WTC11 (cell line): Measurements from ENCODE around the gene ACER1. TPM values are rescaled to one million over a fixed set of nuclear protein-coding genes. Genes with fewer than 3 reads are reported as not detected.

ENCODE experiments used
- ATAC-seq: fragments of 200-7000 bp; cut with Tn5 transposase; 2 replicates; pipeline ENCODE4 v1.10.0; 2021; ENCODE audit warnings: mild to moderate bottlenecking, moderate library complexity
- CTCF ChIA-PET: fragments of 300-600 bp; sonication (Branson Sonifier 250); formaldehyde crosslinking; loops from one replicate; lab custom pipeline; 2021; ENCODE audit warnings: antibody characterized with exemption; lab: Charles Lee
- POLR2A ChIA-PET: fragments of 350-600 bp; sonication (Branson Sonifier 250); formaldehyde crosslinking; loops from one replicate; lab custom pipeline; 2021; ENCODE audit warnings: antibody characterized with exemption; lab: Charles Lee
- DNase-seq: peaks from one replicate; pipeline ENCODE4 v3.0.0; 2021; ENCODE audit warnings: low spot score
- H3K27ac Mint-ChIP-seq: 2 replicates; pipeline ENCODE4 v1.8.0; 2021; ENCODE audit warnings: mixed read lengths
- H3K27me3 Mint-ChIP-seq: 2 replicates; pipeline ENCODE4 v1.8.0; 2021; ENCODE audit warnings: low read depth, mild to moderate bottlenecking, moderate library complexity, mixed read lengths
- H3K36me3 Mint-ChIP-seq: 2 replicates; pipeline ENCODE4 v1.8.0; 2021; ENCODE audit warnings: mixed read lengths
- H3K4me1 Mint-ChIP-seq: 2 replicates; pipeline ENCODE4 v1.8.0; 2022; ENCODE audit warnings: mixed read lengths
- H3K4me3 Mint-ChIP-seq: 2 replicates; pipeline ENCODE4 v1.8.0; 2021; ENCODE audit warnings: mild to moderate bottlenecking, moderate library complexity, mixed read lengths
- H3K9me3 Mint-ChIP-seq: 2 replicates; pipeline ENCODE4 v1.8.0; 2021; ENCODE audit warnings: mixed read lengths
- GTF2I ChIP-seq: fragments of 250-450 bp; sonication (Bioruptor Pico); conservative IDR thresholded peaks from 2 replicates; pipeline ENCODE4 v1.4.0; 2021; ENCODE audit warnings: mild to moderate bottlenecking
- JAZF1 ChIP-seq: fragments of 250-450 bp; sonication (Bioruptor Pico); IDR thresholded peaks from 2 replicates; pipeline ENCODE4 v1.9.0; 2021; ENCODE audit warnings: moderate library complexity, mild to moderate bottlenecking, inconsistent platforms
- NFYB ChIP-seq: sonication (generic); formaldehyde crosslinking; conservative IDR thresholded peaks from 2 replicates; pipeline ENCODE4 v1.8.0; 2022; ENCODE audit warnings: low read depth, missing genetic modification reagents
- NR2C2 ChIP-seq: sonication (generic); formaldehyde crosslinking; IDR thresholded peaks from 2 replicates; pipeline ENCODE4 v1.8.0; 2022; ENCODE audit warnings: mild to moderate bottlenecking, missing genetic modification reagents
- NR3C1 ChIP-seq: sonication (generic); formaldehyde crosslinking; conservative IDR thresholded peaks from 2 replicates; pipeline ENCODE4 v1.8.1; 2023; ENCODE audit warnings: low read depth, mild to moderate bottlenecking, missing genetic modification reagents
- SMAD4 ChIP-seq: sonication (generic); formaldehyde crosslinking; IDR thresholded peaks from 2 replicates; pipeline ENCODE4 v1.8.0; 2022; ENCODE audit warnings: mild to moderate bottlenecking, missing genetic modification reagents
- SP1 ChIP-seq: sonication (generic); formaldehyde crosslinking; conservative IDR thresholded peaks from 2 replicates; pipeline ENCODE4 v1.8.1; 2022; ENCODE audit warnings: missing genetic modification reagents
- TEAD4 ChIP-seq: sonication (generic); formaldehyde crosslinking; IDR thresholded peaks from 2 replicates; pipeline ENCODE4 v1.8.0; 2022; ENCODE audit warnings: mild to moderate bottlenecking, missing genetic modification reagents
- ZNF219 ChIP-seq: sonication (generic); formaldehyde crosslinking; IDR thresholded peaks from 2 replicates; pipeline ENCODE4 v1.8.0; 2023; ENCODE audit warnings: missing genetic modification reagents, mild to moderate bottlenecking, borderline replicate concordance
- ZNF232 ChIP-seq: sonication (generic); formaldehyde crosslinking; IDR thresholded peaks from 2 replicates; pipeline ENCODE4 v1.8.0; 2022; ENCODE audit warnings: mild to moderate bottlenecking, missing genetic modification reagents
- ZNF396 ChIP-seq: fragments of 250-450 bp; sonication (Bioruptor Pico); IDR thresholded peaks from 2 replicates; pipeline ENCODE4 v1.8.0; 2021; ENCODE audit warnings: mild to moderate bottlenecking, moderate library complexity, borderline replicate concordance
- ZNF671 ChIP-seq: fragments of 250-450 bp; sonication (Bioruptor Pico); IDR thresholded peaks from 2 replicates; pipeline ENCODE4 v1.8.0; 2021; ENCODE audit warnings: mild to moderate bottlenecking
- total RNA-seq: library from RNA; stranded (reverse); gene quantifications from 3 replicates; pipeline ENCODE4 v1.2.3, GENCODE V29; 2021
- TF ChIP-seq, protein P1 (sequence below): fragments of 250-450 bp; sonication (Bioruptor Pico); IDR thresholded peaks from 2 replicates; pipeline ENCODE4 v1.9.0; 2021; ENCODE audit warnings: mild to moderate bottlenecking, borderline replicate concordance
- TF ChIP-seq, protein P2 (sequence below): sonication (generic); formaldehyde crosslinking; IDR thresholded peaks from 2 replicates; pipeline ENCODE4 v1.8.1; 2022; ENCODE audit warnings: missing genetic modification reagents, borderline replicate concordance
- TF ChIP-seq, protein P3 (sequence below): sonication (generic); formaldehyde crosslinking; IDR thresholded peaks from 2 replicates; pipeline ENCODE4 v1.8.1; 2023; ENCODE audit warnings: mild to moderate bottlenecking, moderate library complexity, missing genetic modification reagents
- TF ChIP-seq, protein P4 (sequence below): sonication (generic); formaldehyde crosslinking; IDR thresholded peaks from 2 replicates; pipeline ENCODE4 v1.8.1; 2023; ENCODE audit warnings: mild to moderate bottlenecking, missing genetic modification reagents, moderate library complexity
- TF ChIP-seq, protein P5 (sequence below): sonication (generic); formaldehyde crosslinking; IDR thresholded peaks from 2 replicates; pipeline ENCODE4 v1.8.1; 2022; ENCODE audit warnings: low read depth, missing genetic modification reagents, borderline replicate concordance
- TF ChIP-seq, protein P6 (sequence below): sonication (generic); formaldehyde crosslinking; IDR thresholded peaks from 2 replicates; pipeline ENCODE4 v1.8.1; 2022; ENCODE audit warnings: low read depth, mild to moderate bottlenecking, moderate library complexity, missing genetic modification reagents, borderline replicate concordance
- TF ChIP-seq, protein P7 (sequence below): sonication (generic); formaldehyde crosslinking; IDR thresholded peaks from 2 replicates; pipeline ENCODE4 v1.8.1; 2022; ENCODE audit warnings: mild to moderate bottlenecking, missing genetic modification reagents, moderate library complexity, borderline replicate concordance
- TF ChIP-seq, protein P8 (sequence below): sonication (generic); formaldehyde crosslinking; IDR thresholded peaks from 2 replicates; pipeline ENCODE4 v1.8.1; 2022; ENCODE audit warnings: mild to moderate bottlenecking, moderate library complexity, missing genetic modification reagents
- TF ChIP-seq, protein P9 (sequence below): sonication (generic); formaldehyde crosslinking; IDR thresholded peaks from 2 replicates; pipeline ENCODE4 v1.8.0; 2023; ENCODE audit warnings: missing genetic modification reagents

ACER1 gene
- total RNA-seq, 1 experiment from 2014 or later = not detected

DNA sequence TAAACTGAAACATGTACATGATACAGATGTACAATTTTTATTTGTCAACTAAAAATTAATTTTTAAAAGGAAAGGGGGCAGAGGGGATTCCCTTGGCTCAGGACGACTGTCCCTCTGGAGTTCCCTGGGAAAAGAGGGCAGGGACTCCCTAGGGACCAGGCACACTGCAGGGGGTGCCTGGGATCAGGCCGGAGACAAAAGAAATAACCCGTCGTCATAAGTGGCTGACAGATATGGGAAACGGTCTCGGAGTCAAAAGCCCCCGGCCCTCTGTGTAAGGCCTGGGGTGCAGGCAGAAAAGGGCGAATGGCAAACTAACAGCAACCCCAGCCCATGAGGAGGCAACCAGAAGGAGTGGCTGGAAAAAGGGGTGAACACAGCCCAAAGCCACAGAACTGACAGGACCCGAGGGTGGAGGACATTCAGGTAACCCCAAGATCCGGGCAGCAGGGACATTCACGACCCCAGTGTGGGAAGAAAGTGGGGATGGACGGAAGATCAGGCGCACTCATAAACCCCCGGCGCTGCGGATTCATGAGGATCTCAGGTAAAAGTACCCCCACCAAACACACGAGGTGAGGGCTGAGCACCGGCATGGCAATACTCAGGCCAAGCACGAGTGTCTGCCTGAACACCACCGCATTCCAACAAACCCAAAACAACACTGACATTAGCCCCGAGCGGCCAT, 60.4 kb downstream of the ACER1 start (continued):
- TF ChIP-seq NR2C2 (CRISPR knock-in tag) (no peak), ZNF671 (CRISPR knock-in tag) (no peak), ZNF396 (CRISPR knock-in tag) (no peak)
- TF ChIP-seq, protein P1, sequence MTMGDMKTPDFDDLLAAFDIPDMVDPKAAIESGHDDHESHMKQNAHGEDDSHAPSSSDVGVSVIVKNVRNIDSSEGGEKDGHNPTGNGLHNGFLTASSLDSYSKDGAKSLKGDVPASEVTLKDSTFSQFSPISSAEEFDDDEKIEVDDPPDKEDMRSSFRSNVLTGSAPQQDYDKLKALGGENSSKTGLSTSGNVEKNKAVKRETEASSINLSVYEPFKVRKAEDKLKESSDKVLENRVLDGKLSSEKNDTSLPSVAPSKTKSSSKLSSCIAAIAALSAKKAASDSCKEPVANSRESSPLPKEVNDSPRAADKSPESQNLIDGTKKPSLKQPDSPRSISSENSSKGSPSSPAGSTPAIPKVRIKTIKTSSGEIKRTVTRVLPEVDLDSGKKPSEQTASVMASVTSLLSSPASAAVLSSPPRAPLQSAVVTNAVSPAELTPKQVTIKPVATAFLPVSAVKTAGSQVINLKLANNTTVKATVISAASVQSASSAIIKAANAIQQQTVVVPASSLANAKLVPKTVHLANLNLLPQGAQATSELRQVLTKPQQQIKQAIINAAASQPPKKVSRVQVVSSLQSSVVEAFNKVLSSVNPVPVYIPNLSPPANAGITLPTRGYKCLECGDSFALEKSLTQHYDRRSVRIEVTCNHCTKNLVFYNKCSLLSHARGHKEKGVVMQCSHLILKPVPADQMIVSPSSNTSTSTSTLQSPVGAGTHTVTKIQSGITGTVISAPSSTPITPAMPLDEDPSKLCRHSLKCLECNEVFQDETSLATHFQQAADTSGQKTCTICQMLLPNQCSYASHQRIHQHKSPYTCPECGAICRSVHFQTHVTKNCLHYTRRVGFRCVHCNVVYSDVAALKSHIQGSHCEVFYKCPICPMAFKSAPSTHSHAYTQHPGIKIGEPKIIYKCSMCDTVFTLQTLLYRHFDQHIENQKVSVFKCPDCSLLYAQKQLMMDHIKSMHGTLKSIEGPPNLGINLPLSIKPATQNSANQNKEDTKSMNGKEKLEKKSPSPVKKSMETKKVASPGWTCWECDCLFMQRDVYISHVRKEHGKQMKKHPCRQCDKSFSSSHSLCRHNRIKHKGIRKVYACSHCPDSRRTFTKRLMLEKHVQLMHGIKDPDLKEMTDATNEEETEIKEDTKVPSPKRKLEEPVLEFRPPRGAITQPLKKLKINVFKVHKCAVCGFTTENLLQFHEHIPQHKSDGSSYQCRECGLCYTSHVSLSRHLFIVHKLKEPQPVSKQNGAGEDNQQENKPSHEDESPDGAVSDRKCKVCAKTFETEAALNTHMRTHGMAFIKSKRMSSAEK = no peak

DNA sequence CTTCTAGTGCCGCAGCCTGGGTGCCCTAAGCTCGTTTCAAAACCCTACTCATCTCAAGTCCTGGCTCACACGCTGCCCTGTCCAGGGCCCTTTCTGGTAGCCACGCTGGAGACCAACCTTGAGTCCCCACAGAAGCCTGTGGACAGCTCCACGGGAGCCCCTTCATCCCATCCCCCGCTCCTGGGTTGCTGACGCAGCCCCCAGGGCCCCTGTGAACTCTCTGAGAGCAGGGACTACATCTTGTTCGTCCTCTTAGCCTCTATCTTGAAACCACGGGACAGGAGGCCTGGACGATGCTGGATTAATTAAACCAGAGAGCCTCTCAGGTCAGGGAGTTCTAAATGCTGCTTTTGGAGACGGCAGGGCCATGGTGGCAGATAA, 61.0 kb downstream of the ACER1 start:
- ChIA-PET POLR2A (no interaction called here), CTCF (interaction anchor here (1.0 to 3.8 kb wide), 9 partner anchors 12 to 285 kb away, joined by 3 to 39 read pairs (median 3); no protein-coding TSS in a partner anchor)
- Mint-ChIP-seq H3K27me3 (no peaks in the 10 kb centered on the region), H3K36me3 (peaks cover 27% of the 10 kb centered on the region), H3K27ac (peak overlapping the region; percentile 98), H3K4me3 (peak overlapping the region; percentile 19), H3K4me1 (peaks cover 61% of the 10 kb centered on the region), H3K9me3 (no peaks in the 10 kb centered on the region)
- no peak for TF ChIP-seq NFYB (CRISPR knock-in tag)
- no peak for TF ChIP-seq JAZF1
- TF ChIP-seq ZNF232 (CRISPR knock-in tag) = no peak
- no peak for TF ChIP-seq SMAD4 (CRISPR knock-in tag)
- TF ChIP-seq GTF2I (CRISPR knock-in tag) = no peak
- TF ChIP-seq, protein P2, sequence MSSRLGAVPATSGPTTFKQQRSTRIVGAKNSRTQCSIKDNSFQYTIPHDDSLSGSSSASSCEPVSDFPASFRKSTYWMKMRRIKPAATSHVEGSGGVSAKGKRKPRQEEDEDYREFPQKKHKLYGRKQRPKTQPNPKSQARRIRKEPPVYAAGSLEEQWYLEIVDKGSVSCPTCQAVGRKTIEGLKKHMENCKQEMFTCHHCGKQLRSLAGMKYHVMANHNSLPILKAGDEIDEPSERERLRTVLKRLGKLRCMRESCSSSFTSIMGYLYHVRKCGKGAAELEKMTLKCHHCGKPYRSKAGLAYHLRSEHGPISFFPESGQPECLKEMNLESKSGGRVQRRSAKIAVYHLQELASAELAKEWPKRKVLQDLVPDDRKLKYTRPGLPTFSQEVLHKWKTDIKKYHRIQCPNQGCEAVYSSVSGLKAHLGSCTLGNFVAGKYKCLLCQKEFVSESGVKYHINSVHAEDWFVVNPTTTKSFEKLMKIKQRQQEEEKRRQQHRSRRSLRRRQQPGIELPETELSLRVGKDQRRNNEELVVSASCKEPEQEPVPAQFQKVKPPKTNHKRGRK (CRISPR knock-in tag) = no peak
- TF ChIP-seq, protein P3, sequence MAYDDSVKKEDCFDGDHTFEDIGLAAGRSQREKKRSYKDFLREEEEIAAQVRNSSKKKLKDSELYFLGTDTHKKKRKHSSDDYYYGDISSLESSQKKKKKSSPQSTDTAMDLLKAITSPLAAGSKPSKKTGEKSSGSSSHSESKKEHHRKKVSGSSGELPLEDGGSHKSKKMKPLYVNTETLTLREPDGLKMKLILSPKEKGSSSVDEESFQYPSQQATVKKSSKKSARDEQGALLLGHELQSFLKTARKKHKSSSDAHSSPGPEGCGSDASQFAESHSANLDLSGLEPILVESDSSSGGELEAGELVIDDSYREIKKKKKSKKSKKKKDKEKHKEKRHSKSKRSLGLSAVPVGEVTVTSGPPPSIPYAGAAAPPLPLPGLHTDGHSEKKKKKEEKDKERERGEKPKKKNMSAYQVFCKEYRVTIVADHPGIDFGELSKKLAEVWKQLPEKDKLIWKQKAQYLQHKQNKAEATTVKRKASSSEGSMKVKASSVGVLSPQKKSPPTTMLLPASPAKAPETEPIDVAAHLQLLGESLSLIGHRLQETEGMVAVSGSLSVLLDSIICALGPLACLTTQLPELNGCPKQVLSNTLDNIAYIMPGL = no peak
- TF ChIP-seq NR3C1 (CRISPR knock-in tag) = no peak
- TF ChIP-seq ZNF396 (CRISPR knock-in tag) = no peak
- TF ChIP-seq, protein P4, sequence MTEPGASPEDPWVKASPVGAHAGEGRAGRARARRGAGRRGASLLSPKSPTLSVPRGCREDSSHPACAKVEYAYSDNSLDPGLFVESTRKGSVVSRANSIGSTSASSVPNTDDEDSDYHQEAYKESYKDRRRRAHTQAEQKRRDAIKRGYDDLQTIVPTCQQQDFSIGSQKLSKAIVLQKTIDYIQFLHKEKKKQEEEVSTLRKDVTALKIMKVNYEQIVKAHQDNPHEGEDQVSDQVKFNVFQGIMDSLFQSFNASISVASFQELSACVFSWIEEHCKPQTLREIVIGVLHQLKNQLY = no peak
- TF ChIP-seq, protein P5, sequence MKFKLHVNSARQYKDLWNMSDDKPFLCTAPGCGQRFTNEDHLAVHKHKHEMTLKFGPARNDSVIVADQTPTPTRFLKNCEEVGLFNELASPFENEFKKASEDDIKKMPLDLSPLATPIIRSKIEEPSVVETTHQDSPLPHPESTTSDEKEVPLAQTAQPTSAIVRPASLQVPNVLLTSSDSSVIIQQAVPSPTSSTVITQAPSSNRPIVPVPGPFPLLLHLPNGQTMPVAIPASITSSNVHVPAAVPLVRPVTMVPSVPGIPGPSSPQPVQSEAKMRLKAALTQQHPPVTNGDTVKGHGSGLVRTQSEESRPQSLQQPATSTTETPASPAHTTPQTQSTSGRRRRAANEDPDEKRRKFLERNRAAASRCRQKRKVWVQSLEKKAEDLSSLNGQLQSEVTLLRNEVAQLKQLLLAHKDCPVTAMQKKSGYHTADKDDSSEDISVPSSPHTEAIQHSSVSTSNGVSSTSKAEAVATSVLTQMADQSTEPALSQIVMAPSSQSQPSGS (CRISPR knock-in tag) = no peak
- TF ChIP-seq, protein P6, sequence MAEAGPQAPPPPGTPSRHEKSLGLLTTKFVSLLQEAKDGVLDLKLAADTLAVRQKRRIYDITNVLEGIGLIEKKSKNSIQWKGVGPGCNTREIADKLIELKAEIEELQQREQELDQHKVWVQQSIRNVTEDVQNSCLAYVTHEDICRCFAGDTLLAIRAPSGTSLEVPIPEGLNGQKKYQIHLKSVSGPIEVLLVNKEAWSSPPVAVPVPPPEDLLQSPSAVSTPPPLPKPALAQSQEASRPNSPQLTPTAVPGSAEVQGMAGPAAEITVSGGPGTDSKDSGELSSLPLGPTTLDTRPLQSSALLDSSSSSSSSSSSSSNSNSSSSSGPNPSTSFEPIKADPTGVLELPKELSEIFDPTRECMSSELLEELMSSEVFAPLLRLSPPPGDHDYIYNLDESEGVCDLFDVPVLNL (CRISPR knock-in tag) = no peak
- TF ChIP-seq TEAD4 (CRISPR knock-in tag) = no peak
- no peak for TF ChIP-seq SP1 (CRISPR knock-in tag)
- TF ChIP-seq ZNF219 = no peak
- TF ChIP-seq, protein P7, sequence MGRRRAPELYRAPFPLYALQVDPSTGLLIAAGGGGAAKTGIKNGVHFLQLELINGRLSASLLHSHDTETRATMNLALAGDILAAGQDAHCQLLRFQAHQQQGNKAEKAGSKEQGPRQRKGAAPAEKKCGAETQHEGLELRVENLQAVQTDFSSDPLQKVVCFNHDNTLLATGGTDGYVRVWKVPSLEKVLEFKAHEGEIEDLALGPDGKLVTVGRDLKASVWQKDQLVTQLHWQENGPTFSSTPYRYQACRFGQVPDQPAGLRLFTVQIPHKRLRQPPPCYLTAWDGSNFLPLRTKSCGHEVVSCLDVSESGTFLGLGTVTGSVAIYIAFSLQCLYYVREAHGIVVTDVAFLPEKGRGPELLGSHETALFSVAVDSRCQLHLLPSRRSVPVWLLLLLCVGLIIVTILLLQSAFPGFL (CRISPR knock-in tag) = no peak
- TF ChIP-seq, protein P8, sequence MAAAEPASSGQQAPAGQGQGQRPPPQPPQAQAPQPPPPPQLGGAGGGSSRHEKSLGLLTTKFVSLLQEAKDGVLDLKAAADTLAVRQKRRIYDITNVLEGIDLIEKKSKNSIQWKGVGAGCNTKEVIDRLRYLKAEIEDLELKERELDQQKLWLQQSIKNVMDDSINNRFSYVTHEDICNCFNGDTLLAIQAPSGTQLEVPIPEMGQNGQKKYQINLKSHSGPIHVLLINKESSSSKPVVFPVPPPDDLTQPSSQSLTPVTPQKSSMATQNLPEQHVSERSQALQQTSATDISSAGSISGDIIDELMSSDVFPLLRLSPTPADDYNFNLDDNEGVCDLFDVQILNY (CRISPR knock-in tag) = no peak
- TF ChIP-seq, protein P9, sequence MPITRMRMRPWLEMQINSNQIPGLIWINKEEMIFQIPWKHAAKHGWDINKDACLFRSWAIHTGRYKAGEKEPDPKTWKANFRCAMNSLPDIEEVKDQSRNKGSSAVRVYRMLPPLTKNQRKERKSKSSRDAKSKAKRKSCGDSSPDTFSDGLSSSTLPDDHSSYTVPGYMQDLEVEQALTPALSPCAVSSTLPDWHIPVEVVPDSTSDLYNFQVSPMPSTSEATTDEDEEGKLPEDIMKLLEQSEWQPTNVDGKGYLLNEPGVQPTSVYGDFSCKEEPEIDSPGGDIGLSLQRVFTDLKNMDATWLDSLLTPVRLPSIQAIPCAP (CRISPR knock-in tag) = no peak
- no peak for DNase-seq
- ATAC-seq = peak; percentile 11; the same call in 1 of the 2 replicates
